K562 (cell line): ENCODE results near the gene KRTAP9-2. TPM values are rescaled to one million over a fixed set of nuclear protein-coding genes. Genes with fewer than 3 reads are reported as not detected.
"Not testable (repeated sequence)": the region's sequence is repeated elsewhere in the genome, so short reads cannot be mapped to it uniquely, and the experiment has no call there.

Source experiments
- ATAC-seq: fragments of 200-7000 bp; cut with Tn5 transposase; 3 replicates; pipeline ENCODE4 v1.9.1; 2020; ENCODE audit warnings: moderate library complexity
- BruUV-seq: library from RNA; stranded (reverse); fragments of 400-500 nt; replicated peaks from 2 replicates; lab custom pipeline; 2021; lab: Mats Ljungman, UMichigan
- CTCF ChIA-PET: fragments of 300-600 bp; formaldehyde crosslinking; extraction: SDS; loops from one replicate; lab custom pipeline; 2021; ENCODE audit warnings: low intra/inter-chr PET ratio; lab: Yijun Ruan, JAX
- POLR2A ChIA-PET: fragments of 300-600, 350-650 bp; sonication (Branson Sonifier 250); formaldehyde crosslinking; extraction: SDS; loops from one replicate; lab custom pipeline; 2021; ENCODE audit warnings: antibody characterized with exemption, inconsistent platforms; lab: Yijun Ruan, JAX
- DNase-seq, 4 experiments: peaks; one replicate each; pipeline versions ENCODE4 v3.0.0 to v3.0.0-alpha.2; 2011 to 2018; ENCODE audit warnings: low spot score in 3 of 4, mixed read lengths in 3 of 4; ENCODE audit errors: extremely low read depth in 1 of 4
- FAIRE-seq: peaks from 2 replicates; lab custom pipeline; 2011; peaks lifted over from hg19 to GRCh38; lab: Jason Lieb, UNC
- H2AFZ ChIP-seq: 2 replicates; pipeline ENCODE4 v1.6.0; 2011; ENCODE audit warnings: low read depth, low read length, control low read depth, inconsistent platforms
- H3K27ac ChIP-seq: fragments of 200-600 bp; 3 replicates; pipeline ENCODE4 v1.8.0; 2011; ENCODE audit warnings: low read depth, mild to moderate bottlenecking, control low read depth, inconsistent platforms, low read length, moderate library complexity, mixed read lengths; ENCODE audit errors: extremely low read depth
- H3K27me3 ChIP-seq, 2 experiments: fragments of 300-600 bp in 1 of 2; 2 replicates in 1 of 2; 3 replicates in 1 of 2; pipeline versions ENCODE4 v1.6.0 to v1.8.0; 2011; ENCODE audit warnings: inconsistent platforms in 2 of 2, low read length in 2 of 2, mild to moderate bottlenecking in 1 of 2, mixed read lengths in 1 of 2, moderate library complexity in 1 of 2; ENCODE audit not compliant: control insufficient read depth in 2 of 2, insufficient read depth in 2 of 2
- H3K36me3 ChIP-seq: fragments of 300-600 bp; 3 replicates; pipeline ENCODE4 v1.8.0; 2011; ENCODE audit warnings: mild to moderate bottlenecking, low read length, inconsistent platforms; ENCODE audit not compliant: control insufficient read depth, insufficient read depth
- H3K4me1 ChIP-seq, 2 experiments: fragments of 200-600 bp in 1 of 2; replicated peaks in 1 of 2; 2 replicates in 1 of 2; 3 replicates in 1 of 2; pipeline versions ENCODE4 v1.5.1 to v1.8.0; 2011; ENCODE audit warnings: inconsistent platforms in 2 of 2, low read length in 2 of 2, mild to moderate bottlenecking in 1 of 2, mixed read lengths in 1 of 2, moderate library complexity in 1 of 2; ENCODE audit not compliant: control insufficient read depth in 2 of 2, insufficient read depth in 2 of 2
- H3K4me2 ChIP-seq: 2 replicates; pipeline ENCODE4 v1.6.1; 2011; ENCODE audit warnings: low read length, control low read depth, inconsistent platforms, mixed read lengths; ENCODE audit not compliant: insufficient read depth
- H3K4me3 ChIP-seq: fragments of 200-600 bp; sonication (generic), shearing (Covaris generic); 2 replicates; pipeline ENCODE4 v1.5.1; 2016; ENCODE audit warnings: control low read depth, inconsistent platforms
- H3K79me2 ChIP-seq: fragments of 200-600 bp; 3 replicates; pipeline ENCODE4 v1.8.0; 2011; ENCODE audit warnings: low read length, inconsistent platforms; ENCODE audit not compliant: control insufficient read depth, insufficient read depth
- H3K9ac ChIP-seq, 2 experiments: 2 replicates each; pipeline versions ENCODE4 v1.6.0 to v1.6.1; 2011; ENCODE audit warnings: low read depth in 2 of 2, low read length in 2 of 2, control low read depth in 1 of 2, inconsistent platforms in 1 of 2, mild to moderate bottlenecking in 1 of 2, mixed read lengths in 1 of 2; ENCODE audit not compliant: insufficient read depth in 1 of 2
- H3K9me1 ChIP-seq: one replicate; pipeline ENCODE4 v1.6.0; 2011; ENCODE audit warnings: inconsistent platforms, mild to moderate bottlenecking, low read length, moderate library complexity; ENCODE audit not compliant: control insufficient read depth, insufficient read depth
- H3K9me3 ChIP-seq: replicated peaks from 2 replicates; pipeline ENCODE4 v1.5.1; 2011; ENCODE audit warnings: low read depth, low read length, inconsistent platforms; ENCODE audit not compliant: control insufficient read depth, insufficient read depth
- H4K20me1 ChIP-seq: replicated peaks from 2 replicates; pipeline ENCODE4 v1.6.1; 2011; ENCODE audit warnings: low read length, inconsistent platforms, mixed read lengths; ENCODE audit not compliant: control insufficient read depth, insufficient read depth
- CHD1 ChIP-seq: fragments of 200-600 bp; sonication (generic); IDR thresholded peaks from one replicate; pipeline ENCODE4 v1.6.1; 2012; ENCODE audit warnings: mild to moderate bottlenecking, moderate library complexity, low read length, inconsistent platforms
- JUNB ChIP-seq: fragments of 450-650 bp; formaldehyde crosslinking; conservative IDR thresholded peaks from 2 replicates; pipeline ENCODE4 v1.4.0; 2020; ENCODE audit warnings: mild to moderate bottlenecking
- KDM2B ChIP-seq: fragments of 250-450 bp; sonication (Bioruptor Pico); IDR thresholded peaks from 2 replicates; pipeline ENCODE4 v1.8.0; 2021; ENCODE audit warnings: mild to moderate bottlenecking, moderate library complexity
- POLR3A ChIP-seq: IDR thresholded peaks from 2 replicates; pipeline ENCODE4 v1.6.1; 2011; ENCODE audit warnings: borderline replicate concordance, mild to moderate bottlenecking, moderate library complexity; ENCODE audit not compliant: insufficient read length, insufficient read depth; ENCODE audit errors: extremely low read depth
- SRSF3 ChIP-seq: fragments of 200-400 bp; formaldehyde crosslinking; IDR thresholded peaks from 2 replicates; pipeline ENCODE4 v1.6.1; 2016; ENCODE audit warnings: mild to moderate bottlenecking, low read length, moderate library complexity; ENCODE audit not compliant: insufficient read depth
- ZKSCAN3 ChIP-seq: fragments of 250-450 bp; sonication (Bioruptor Pico); IDR thresholded peaks from 2 replicates; pipeline ENCODE4 v1.4.0; 2020
- ZNF695 ChIP-seq: fragments of 450-650 bp; formaldehyde crosslinking; IDR thresholded peaks from 2 replicates; pipeline ENCODE4 v1.4.0; 2020; ENCODE audit warnings: mild to moderate bottlenecking, moderate library complexity
- WGBS: fragments of 100-300 bp; shearing (Covaris generic); methylation state at CpG from one replicate; pipeline ENCODE4 v1.1.6; 2016; ENCODE audit warnings: low coverage, mixed read lengths; ENCODE audit not compliant: insufficient coverage; ENCODE audit errors: missing lambda C conversion rate; 5-methylcytosine and 5-hydroxymethylcytosine counted together
- in situ Hi-C: fragments of 300-500 bp; cut with MboI; formaldehyde crosslinking; loops from 4 replicates; pipeline ENCODE4 v1.15.0; 2018; ENCODE audit warnings: inconsistent platforms, mixed read lengths
- intact Hi-C: fragments of 100-400 bp; cut with micrococcal nuclease; formaldehyde crosslinking; loops from 2 replicates; pipeline ENCODE4 v1.14.2; 2022
- polyA plus RNA-seq, 8 experiments: library from polyadenylated mRNA; depleted of rRNA in 4 of 8; stranded (reverse) in 5 of 8; unstranded in 3 of 8; fragments of >200 nt; fragmentation: Nextera tagmentation in 2 of 8; fragmentation: Illumina TruSeq in 1 of 8; extraction: Ambion mirVana in 2 of 8; extraction: Trizol in 1 of 8; gene quantifications; 2 replicates each; pipeline versions ENCODE4 v1.2.1 to v1.2.3, GENCODE V29; 2011 to 2014; ENCODE audit warnings: inconsistent platforms in 1 of 8, missing spikeins in 1 of 8
- total RNA-seq, 7 experiments: library from RNA; depleted of rRNA in 6 of 7; stranded (reverse); fragments of >200 nt in 6 of 7; fragmentation: Illumina TruSeq in 2 of 7; extraction: Trizol in 2 of 7; gene quantifications; 2 replicates each; pipeline versions ENCODE4 v1.2.1 to v1.2.3, GENCODE V29; 2011 to 2021; ENCODE audit warnings: low replicate concordance in 1 of 7

The KRTAP9-2 gene
- total and polyA plus RNA-seq, 9 of the 15 experiments (the other 6 are each of a cell fraction or from before 2014, with no cell fraction given) = not detected

- no TSS peak for BruUV-seq
- Histone ChIP-seq H4K20me1 (no peaks in the 10 kb centered on the region), H3K27me3 (peaks cover 0 to 2% of the 10 kb centered on the region in 2 experiments; a peak in 1 of 5 replicates), H3K4me2 (no peak overlapping the region), H2AFZ (no peak overlapping the region), H3K4me3 (no peak overlapping the region), H3K4me1 (no peaks in the 10 kb centered on the region), H3K27ac (no peak overlapping the region), H3K79me2 (no peaks in the 10 kb centered on the region), H3K9ac (no peak overlapping the region), H3K9me3 (no peaks in the 10 kb centered on the region), H3K9me1 (no peaks in the 10 kb centered on the region), H3K36me3 (no peaks in the 10 kb centered on the region)
- in situ Hi-C loops = no loop called here
- no peak for TF ChIP-seq ZKSCAN3 (CRISPR knock-in tag)
- no peak for TF ChIP-seq KDM2B (CRISPR knock-in tag)
- no peak for TF ChIP-seq JUNB (CRISPR knock-in tag)
- TF ChIP-seq POLR3A = no peak
- TF ChIP-seq CHD1 = no peak
- no peak for TF ChIP-seq ZNF695 (CRISPR knock-in tag)
- no peak for TF ChIP-seq SRSF3
- ChIA-PET CTCF (interaction anchor here (0.6 kb wide), 1 partner anchor 54 kb away, joined by 3 read pairs; the partner anchor contains the start of gene KRTAP16-1), POLR2A (no interaction called here)
- DNase-seq (peak in 2 of 4 experiments; percentile 0), ATAC-seq (no peak), FAIRE-seq (no peak)
- WGBS = 0% methylated on average over 1 of the region's 1 CpG
- intact Hi-C loops = no loop called here
Measured at GRCh38 chr17:41254861-41255260, 28.4 kb downstream of the KRTAP9-2 start.

- POLR2A ChIA-PET, intact Hi-C loops, H4K20me1 ChIP-seq, H2AFZ ChIP-seq, H3K9me1 ChIP-seq, H3K9ac ChIP-seq, H3K4me3 ChIP-seq, H3K27me3 ChIP-seq, BruUV-seq, H3K36me3 ChIP-seq, H3K4me2 ChIP-seq, in situ Hi-C loops, H3K4me1 ChIP-seq, ATAC-seq, H3K27ac ChIP-seq, H3K79me2 ChIP-seq, H3K9me3 ChIP-seq: not testable (repeated sequence)
- CTCF ChIA-PET = interaction anchor here (0.6 kb wide), 1 partner anchor 53 kb away, joined by 3 read pairs; the partner anchor contains the start of gene KRTAP16-1
- FAIRE-seq (peak; percentile 35), DNase-seq (peak in 1 of 4 experiments; percentile 0)
- WGBS = 2% methylated on average over 5 of the region's 5 CpGs
Measured at GRCh38 chr17:41255381-41256290, 29.2 kb downstream of the KRTAP9-2 start, which contains the start of gene KRTAP9-9. KRTAP9-9 (plus strand) TSS chr17:41255384.
